Liver (tissue), 9 donors: ENCODE measurements around the gene FOXS1. TPM values are rescaled to one million over a fixed set of nuclear protein-coding genes. Genes with fewer than 3 reads are reported as not detected.

ENCODE experiments used
- DNase-seq: peaks from one replicate; pipeline ENCODE4 v3.0.0-alpha.2; 2017; ENCODE audit warnings: low spot score
- H3K27ac ChIP-seq, 2 donors: one replicate each; pipeline ENCODE4 v1.7.0; 2013; ENCODE audit warnings: inconsistent platforms in 2 of 2, low read length in 2 of 2, control low read depth in 1 of 2, low read depth in 1 of 2, mild to moderate bottlenecking in 1 of 2
- H3K27me3 ChIP-seq, 4 donors: one replicate each; pipeline versions ENCODE4 v1.6.1 to v1.7.0; 2013; ENCODE audit warnings: low read length in 3 of 4, inconsistent platforms in 1 of 4, mild to moderate bottlenecking in 1 of 4, moderate library complexity in 1 of 4; ENCODE audit not compliant: control insufficient read depth in 4 of 4, insufficient read depth in 4 of 4
- H3K36me3 ChIP-seq, 4 donors: one replicate each; pipeline versions ENCODE4 v1.6.1 to v1.7.0; 2013; ENCODE audit warnings: low read length in 3 of 4, mild to moderate bottlenecking in 3 of 4, low read depth in 1 of 4, moderate library complexity in 1 of 4; ENCODE audit not compliant: control insufficient read depth in 4 of 4, insufficient read depth in 3 of 4
- H3K4me1 ChIP-seq, 4 donors: one replicate each; pipeline versions ENCODE4 v1.6.1 to v1.7.0; 2013; ENCODE audit warnings: low read length in 3 of 4, mild to moderate bottlenecking in 3 of 4, moderate library complexity in 1 of 4; ENCODE audit not compliant: control insufficient read depth in 4 of 4, insufficient read depth in 4 of 4
- H3K4me3 ChIP-seq, 3 donors: one replicate each; pipeline versions ENCODE4 v1.6.1 to v1.7.0; 2013; ENCODE audit warnings: low read length in 3 of 3, control low read depth in 1 of 3, low read depth in 1 of 3, mild to moderate bottlenecking in 1 of 3
- H3K9ac ChIP-seq, 2 donors: one replicate each; pipeline ENCODE4 v1.7.0; 2013; ENCODE audit warnings: low read length in 2 of 2, mild to moderate bottlenecking in 2 of 2, moderate library complexity in 2 of 2, control low read depth in 1 of 2, low read depth in 1 of 2
- H3K9me3 ChIP-seq, 4 donors: one replicate each; pipeline versions ENCODE4 v1.6.1 to v1.7.0; 2013; ENCODE audit warnings: low read length in 3 of 4; ENCODE audit not compliant: control insufficient read depth in 4 of 4
- EGR1 ChIP-seq, 2 donors: IDR thresholded peaks; 2 replicates each; pipeline ENCODE4 v1.6.1; 2016 to 2018; ENCODE audit warnings: antibody characterized with exemption in 2 of 2, low read depth in 2 of 2
- FOXA1 ChIP-seq: IDR thresholded peaks from 2 replicates; pipeline ENCODE4 v1.6.1; 2016; ENCODE audit warnings: antibody characterized with exemption
- FOXA2 ChIP-seq: IDR thresholded peaks from 2 replicates; pipeline ENCODE4 v1.6.1; 2016; ENCODE audit warnings: antibody characterized with exemption
- GABPA ChIP-seq, 2 donors: IDR thresholded peaks in 1 of 2; conservative IDR thresholded peaks in 1 of 2; 2 replicates each; pipeline ENCODE4 v1.6.1; 2016; ENCODE audit warnings: antibody characterized with exemption in 2 of 2, mild to moderate bottlenecking in 1 of 2, moderate library complexity in 1 of 2
- HNF4A ChIP-seq, 2 donors: conservative IDR thresholded peaks; 2 replicates each; pipeline ENCODE4 v1.6.1; 2016; ENCODE audit warnings: antibody characterized with exemption in 2 of 2, mild to moderate bottlenecking in 2 of 2
- HNF4G ChIP-seq: IDR thresholded peaks from 2 replicates; pipeline ENCODE4 v1.6.1; 2016; ENCODE audit warnings: antibody characterized with exemption
- JUND ChIP-seq, 2 donors: IDR thresholded peaks; 2 replicates each; pipeline ENCODE4 v1.6.1; 2016; ENCODE audit warnings: antibody characterized with exemption in 2 of 2
- NR2F2 ChIP-seq: IDR thresholded peaks from 2 replicates; pipeline ENCODE4 v1.6.1; 2016; ENCODE audit warnings: antibody characterized with exemption
- RAD21 ChIP-seq, 2 donors: IDR thresholded peaks; 2 replicates each; pipeline ENCODE4 v1.6.1; 2016; ENCODE audit warnings: antibody characterized with exemption in 2 of 2, mild to moderate bottlenecking in 2 of 2
- RXRA ChIP-seq, 2 donors: IDR thresholded peaks; 2 replicates each; pipeline ENCODE4 v1.6.1; 2017 to 2018; ENCODE audit warnings: antibody characterized with exemption in 2 of 2, mild to moderate bottlenecking in 1 of 2
- SP1 ChIP-seq: IDR thresholded peaks from 2 replicates; pipeline ENCODE4 v1.6.1; 2018; ENCODE audit warnings: antibody characterized with exemption, mild to moderate bottlenecking
- TAF1 ChIP-seq: conservative IDR thresholded peaks from 2 replicates; pipeline ENCODE4 v1.6.1; 2016; ENCODE audit warnings: antibody characterized with exemption, mild to moderate bottlenecking
- YY1 ChIP-seq: IDR thresholded peaks from 2 replicates; pipeline ENCODE4 v1.6.1; 2016; ENCODE audit warnings: antibody characterized with exemption, mild to moderate bottlenecking
- WGBS: extraction: QIAGEN DNeasy Blood & Tissue Kit; methylation state at CpG from one replicate; pipeline ENCODE4 v1.1.7; 2013; 5-methylcytosine and 5-hydroxymethylcytosine counted together
- polyA plus RNA-seq, 2 donors: library from polyadenylated mRNA; stranded (reverse) in 1 of 2; unstranded in 1 of 2; fragments of 200-250 nt in 1 of 2; fragments of >200 nt in 1 of 2; fragmentation: Nextera tagmentation in 1 of 2; extraction: Ambion mirVana in 1 of 2; gene quantifications; one replicate each; pipeline versions ENCODE4 v1.2.1 to v1.2.3, GENCODE V29; 2013 to 2015
- total RNA-seq, 2 donors: library from RNA; depleted of rRNA; stranded (reverse); fragments of >200 nt; gene quantifications; one replicate each; pipeline ENCODE4 v1.2.3, GENCODE V29; 2014
- TF ChIP-seq, protein P1 (sequence below): IDR thresholded peaks from 2 replicates; pipeline ENCODE4 v1.6.1; 2016; ENCODE audit warnings: antibody characterized with exemption
- TF ChIP-seq, protein P2 (sequence below): fragments of 150-350 bp; IDR thresholded peaks from 2 replicates; pipeline ENCODE4 v1.5.1; 2017; ENCODE audit warnings: improper control_type of control experiment, low read depth, low read length; ENCODE audit not compliant: missing input control
- TF ChIP-seq, protein P3 (sequence below): IDR thresholded peaks from 2 replicates; pipeline ENCODE4 v1.6.1; 2016; ENCODE audit warnings: antibody characterized with exemption, mild to moderate bottlenecking
- TF ChIP-seq, protein P4 (sequence below): IDR thresholded peaks from 2 replicates; pipeline ENCODE4 v1.6.1; 2016; ENCODE audit warnings: antibody characterized with exemption
- TF ChIP-seq, protein P5 (sequence below): IDR thresholded peaks from 2 replicates; pipeline ENCODE4 v1.6.1; 2016; ENCODE audit warnings: antibody characterized with exemption
- donor health status: healthy.
- donor health status: healthy.
- donor health status: healthy.
- donor health status: healthy.
- donor health status: healthy.

Gene FOXS1
- total and polyA plus RNA-seq, 4 donors, result 0.21 to 0.51 (median 0.28) TPM

DNA sequence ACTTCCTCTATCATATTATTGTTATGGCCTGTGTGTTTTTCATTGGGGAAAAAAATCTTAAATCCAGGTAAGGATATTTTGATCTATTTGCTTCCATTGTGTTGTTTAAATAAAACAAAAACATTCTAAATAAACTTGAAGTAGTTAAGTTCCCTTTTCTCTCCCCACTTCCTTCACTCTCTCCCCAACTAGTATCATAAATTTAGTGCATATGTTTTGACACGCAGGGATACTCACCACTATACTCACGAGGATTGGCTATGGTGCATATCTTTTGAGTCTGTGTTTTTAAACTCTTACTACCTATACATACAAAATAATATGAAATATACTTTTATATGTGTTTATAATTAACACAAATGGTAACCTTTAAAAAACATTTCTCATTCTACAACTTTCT is 30.3 kb upstream of the FOXS1 start:
- Histone ChIP-seq H3K36me3 (no peaks in the 10 kb centered on the region), H3K27ac (no peak overlapping the region), H3K4me1 (peaks cover 0 to 6% (median 2%) of the 10 kb centered on the region in 4 donors), H3K27me3 (no peaks in the 10 kb centered on the region), H3K9ac (no peak overlapping the region), H3K9me3 (no peaks in the 10 kb centered on the region), H3K4me3 (no peak overlapping the region)
- no peak for TF ChIP-seq JUND (IDR thresholded peaks at IDR 0.05)
- TF ChIP-seq EGR1 (IDR thresholded peaks at IDR 0.05; ENCODE audit: low read depth in 2 of 2), result no peak
- no peak for TF ChIP-seq TAF1
- TF ChIP-seq, protein P1, sequence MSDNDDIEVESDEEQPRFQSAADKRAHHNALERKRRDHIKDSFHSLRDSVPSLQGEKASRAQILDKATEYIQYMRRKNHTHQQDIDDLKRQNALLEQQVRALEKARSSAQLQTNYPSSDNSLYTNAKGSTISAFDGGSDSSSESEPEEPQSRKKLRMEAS, result no peak
- TF ChIP-seq NR2F2, result no peak
- no peak for TF ChIP-seq RXRA (IDR thresholded peaks at IDR 0.05)
- 79% methylated on average over 2 of the region's 2 CpGs for WGBS
- no peak for DNase-seq

DNA sequence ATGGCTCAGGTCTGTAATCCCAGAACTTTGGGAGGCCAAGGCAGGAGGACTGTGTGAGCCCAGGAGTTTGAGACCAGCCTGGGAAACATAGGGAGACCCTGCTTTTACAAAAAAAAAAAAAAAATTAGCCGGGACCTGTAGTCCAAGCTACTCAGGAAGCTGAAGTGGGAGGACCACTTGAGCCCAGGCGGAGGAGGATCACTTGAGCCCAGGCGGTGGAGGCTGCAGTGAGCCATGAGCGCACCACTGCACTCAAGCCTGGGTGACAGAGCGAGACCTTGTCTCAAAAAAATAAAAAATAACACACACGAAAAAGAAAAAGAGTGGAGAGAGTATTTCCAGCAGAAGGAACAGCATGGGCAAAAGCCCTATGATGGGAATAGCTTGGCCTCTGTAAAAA is 27.0 kb upstream of the FOXS1 start:
- TF ChIP-seq YY1 (no peak), RAD21 (IDR thresholded peaks at IDR 0.05) (no peak), NR2F2 (no peak), FOXA1 (no peak), HNF4A (conservative IDR thresholded peaks at IDR 0.05) (no peak), TAF1 (no peak), GABPA (IDR thresholded peaks at IDR 0.05 in 1 of 2, conservative IDR thresholded peaks at IDR 0.05 in 1 of 2) (no peak), RXRA (IDR thresholded peaks at IDR 0.05) (no peak), SP1 (no peak), JUND (IDR thresholded peaks at IDR 0.05) (no peak), EGR1 (IDR thresholded peaks at IDR 0.05; ENCODE audit: low read depth in 2 of 2) (no peak), FOXA2 (no peak), HNF4G (no peak)
- TF ChIP-seq, protein P2, sequence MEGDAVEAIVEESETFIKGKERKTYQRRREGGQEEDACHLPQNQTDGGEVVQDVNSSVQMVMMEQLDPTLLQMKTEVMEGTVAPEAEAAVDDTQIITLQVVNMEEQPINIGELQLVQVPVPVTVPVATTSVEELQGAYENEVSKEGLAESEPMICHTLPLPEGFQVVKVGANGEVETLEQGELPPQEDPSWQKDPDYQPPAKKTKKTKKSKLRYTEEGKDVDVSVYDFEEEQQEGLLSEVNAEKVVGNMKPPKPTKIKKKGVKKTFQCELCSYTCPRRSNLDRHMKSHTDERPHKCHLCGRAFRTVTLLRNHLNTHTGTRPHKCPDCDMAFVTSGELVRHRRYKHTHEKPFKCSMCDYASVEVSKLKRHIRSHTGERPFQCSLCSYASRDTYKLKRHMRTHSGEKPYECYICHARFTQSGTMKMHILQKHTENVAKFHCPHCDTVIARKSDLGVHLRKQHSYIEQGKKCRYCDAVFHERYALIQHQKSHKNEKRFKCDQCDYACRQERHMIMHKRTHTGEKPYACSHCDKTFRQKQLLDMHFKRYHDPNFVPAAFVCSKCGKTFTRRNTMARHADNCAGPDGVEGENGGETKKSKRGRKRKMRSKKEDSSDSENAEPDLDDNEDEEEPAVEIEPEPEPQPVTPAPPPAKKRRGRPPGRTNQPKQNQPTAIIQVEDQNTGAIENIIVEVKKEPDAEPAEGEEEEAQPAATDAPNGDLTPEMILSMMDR, result no peak
- TF ChIP-seq, protein P3, sequence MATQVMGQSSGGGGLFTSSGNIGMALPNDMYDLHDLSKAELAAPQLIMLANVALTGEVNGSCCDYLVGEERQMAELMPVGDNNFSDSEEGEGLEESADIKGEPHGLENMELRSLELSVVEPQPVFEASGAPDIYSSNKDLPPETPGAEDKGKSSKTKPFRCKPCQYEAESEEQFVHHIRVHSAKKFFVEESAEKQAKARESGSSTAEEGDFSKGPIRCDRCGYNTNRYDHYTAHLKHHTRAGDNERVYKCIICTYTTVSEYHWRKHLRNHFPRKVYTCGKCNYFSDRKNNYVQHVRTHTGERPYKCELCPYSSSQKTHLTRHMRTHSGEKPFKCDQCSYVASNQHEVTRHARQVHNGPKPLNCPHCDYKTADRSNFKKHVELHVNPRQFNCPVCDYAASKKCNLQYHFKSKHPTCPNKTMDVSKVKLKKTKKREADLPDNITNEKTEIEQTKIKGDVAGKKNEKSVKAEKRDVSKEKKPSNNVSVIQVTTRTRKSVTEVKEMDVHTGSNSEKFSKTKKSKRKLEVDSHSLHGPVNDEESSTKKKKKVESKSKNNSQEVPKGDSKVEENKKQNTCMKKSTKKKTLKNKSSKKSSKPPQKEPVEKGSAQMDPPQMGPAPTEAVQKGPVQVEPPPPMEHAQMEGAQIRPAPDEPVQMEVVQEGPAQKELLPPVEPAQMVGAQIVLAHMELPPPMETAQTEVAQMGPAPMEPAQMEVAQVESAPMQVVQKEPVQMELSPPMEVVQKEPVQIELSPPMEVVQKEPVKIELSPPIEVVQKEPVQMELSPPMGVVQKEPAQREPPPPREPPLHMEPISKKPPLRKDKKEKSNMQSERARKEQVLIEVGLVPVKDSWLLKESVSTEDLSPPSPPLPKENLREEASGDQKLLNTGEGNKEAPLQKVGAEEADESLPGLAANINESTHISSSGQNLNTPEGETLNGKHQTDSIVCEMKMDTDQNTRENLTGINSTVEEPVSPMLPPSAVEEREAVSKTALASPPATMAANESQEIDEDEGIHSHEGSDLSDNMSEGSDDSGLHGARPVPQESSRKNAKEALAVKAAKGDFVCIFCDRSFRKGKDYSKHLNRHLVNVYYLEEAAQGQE, result no peak
- TF ChIP-seq, protein P4, sequence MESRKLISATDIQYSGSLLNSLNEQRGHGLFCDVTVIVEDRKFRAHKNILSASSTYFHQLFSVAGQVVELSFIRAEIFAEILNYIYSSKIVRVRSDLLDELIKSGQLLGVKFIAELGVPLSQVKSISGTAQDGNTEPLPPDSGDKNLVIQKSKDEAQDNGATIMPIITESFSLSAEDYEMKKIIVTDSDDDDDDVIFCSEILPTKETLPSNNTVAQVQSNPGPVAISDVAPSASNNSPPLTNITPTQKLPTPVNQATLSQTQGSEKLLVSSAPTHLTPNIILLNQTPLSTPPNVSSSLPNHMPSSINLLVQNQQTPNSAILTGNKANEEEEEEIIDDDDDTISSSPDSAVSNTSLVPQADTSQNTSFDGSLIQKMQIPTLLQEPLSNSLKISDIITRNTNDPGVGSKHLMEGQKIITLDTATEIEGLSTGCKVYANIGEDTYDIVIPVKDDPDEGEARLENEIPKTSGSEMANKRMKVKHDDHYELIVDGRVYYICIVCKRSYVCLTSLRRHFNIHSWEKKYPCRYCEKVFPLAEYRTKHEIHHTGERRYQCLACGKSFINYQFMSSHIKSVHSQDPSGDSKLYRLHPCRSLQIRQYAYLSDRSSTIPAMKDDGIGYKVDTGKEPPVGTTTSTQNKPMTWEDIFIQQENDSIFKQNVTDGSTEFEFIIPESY, result no peak
- TF ChIP-seq, protein P1, result no peak
- TF ChIP-seq, protein P5, sequence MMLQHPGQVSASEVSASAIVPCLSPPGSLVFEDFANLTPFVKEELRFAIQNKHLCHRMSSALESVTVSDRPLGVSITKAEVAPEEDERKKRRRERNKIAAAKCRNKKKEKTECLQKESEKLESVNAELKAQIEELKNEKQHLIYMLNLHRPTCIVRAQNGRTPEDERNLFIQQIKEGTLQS, result no peak
- H3K27ac ChIP-seq, result no peak overlapping the region
- no peak for DNase-seq
- H3K4me3 ChIP-seq, result no peak overlapping the region
- no peaks in the 10 kb centered on the region for H3K9me3 ChIP-seq
- WGBS, result 92% methylated on average over 6 of the region's 6 CpGs
- no peaks in the 10 kb centered on the region for H3K36me3 ChIP-seq
- H3K9ac ChIP-seq, result no peak overlapping the region
- peaks cover 3 to 9% (median 6%) of the 10 kb centered on the region in 4 donors for H3K4me1 ChIP-seq
- peaks cover 0 to 2% (median 0%) of the 10 kb centered on the region in 4 donors for H3K27me3 ChIP-seq
